Amniotic stem cell (primary cell): Measurements from ENCODE around the gene GRID1.

Experiments used
- DNase-seq: peaks from one replicate; lab custom pipeline; 2025; lab: John Stamatoyannopoulos, UW

GRID1 gene

DNA sequence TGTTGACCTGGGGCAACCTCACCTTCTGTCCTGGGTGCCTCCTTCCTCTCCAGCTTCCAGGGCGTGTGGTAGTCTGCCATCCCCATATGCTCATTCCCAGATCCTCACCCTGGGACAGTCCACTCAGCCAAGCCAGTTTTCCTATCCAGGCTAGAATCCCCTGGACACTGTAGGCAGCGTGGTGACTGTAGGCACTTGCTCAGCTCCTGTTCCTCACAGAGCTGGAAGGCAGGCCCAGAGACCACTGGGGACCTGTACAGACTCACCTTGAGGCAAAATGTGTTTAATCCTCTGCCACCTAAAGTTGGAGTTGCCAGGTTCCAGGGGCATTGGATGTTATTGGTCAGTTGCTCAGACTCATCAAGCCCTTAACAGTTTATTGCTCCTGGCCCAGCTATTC is 2.4 kb upstream of the GRID1 start:
- DNase-seq = no peak

DNA sequence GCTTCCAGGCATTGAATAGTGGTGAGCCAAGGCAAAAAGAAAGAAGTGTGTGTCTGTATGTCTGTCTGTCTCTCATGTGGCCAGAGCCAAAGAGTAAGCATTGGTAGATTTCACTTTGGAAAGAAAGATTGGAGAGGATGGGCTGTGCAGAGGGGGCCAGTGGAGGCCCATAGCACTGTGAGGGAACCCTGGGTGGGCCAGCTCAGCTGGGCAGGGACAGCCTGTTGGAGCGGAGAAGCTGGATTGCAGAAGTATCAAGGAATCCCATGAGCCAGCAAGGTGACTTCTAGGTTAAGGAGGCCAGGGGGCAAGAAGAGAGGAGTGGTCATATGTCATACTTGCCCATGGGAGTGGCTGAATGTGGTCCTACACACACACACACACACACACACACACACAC is 1.5 kb upstream of the GRID1 start:
- no peak for DNase-seq

DNA sequence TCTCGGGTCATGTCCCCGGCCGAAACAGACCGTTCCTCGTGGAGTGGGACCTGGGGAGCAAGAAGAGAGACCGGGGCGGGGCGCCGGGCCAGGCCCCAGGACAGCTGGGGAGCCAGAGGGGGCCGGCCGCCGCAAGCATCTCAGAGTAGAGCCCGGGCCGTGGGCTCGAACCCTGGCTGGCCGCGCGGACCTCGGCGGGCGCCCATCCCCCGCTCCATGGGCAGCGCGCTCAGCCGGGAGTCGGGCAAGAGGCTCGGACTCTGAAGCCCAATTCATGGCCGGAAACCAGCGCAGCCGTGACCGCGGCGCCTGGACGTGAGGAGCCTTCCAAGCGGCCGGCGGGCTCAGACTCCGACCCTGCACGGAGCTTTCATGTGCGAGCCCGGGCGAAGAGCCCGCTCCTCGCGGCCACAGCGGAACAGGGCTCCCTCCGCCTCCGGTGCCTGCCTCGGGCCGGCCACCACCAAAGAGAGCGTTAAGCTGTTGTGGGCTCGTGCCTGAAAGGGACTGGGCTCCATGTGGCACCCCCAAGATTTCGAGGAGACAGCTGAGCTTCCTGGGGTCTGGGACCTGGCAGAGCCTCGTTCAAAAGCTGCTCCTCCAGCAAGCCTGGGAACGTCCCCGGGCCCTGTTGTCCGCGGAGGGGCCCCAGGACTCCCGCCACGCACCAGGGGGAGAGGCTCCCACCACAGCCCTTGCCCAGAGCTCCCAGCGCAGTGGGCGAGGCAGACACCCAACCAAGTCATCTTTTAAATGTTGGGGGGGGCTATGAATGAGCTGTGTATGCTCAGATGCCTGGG is 757 bp upstream of the GRID1 start:
- DNase-seq = no peak

DNA sequence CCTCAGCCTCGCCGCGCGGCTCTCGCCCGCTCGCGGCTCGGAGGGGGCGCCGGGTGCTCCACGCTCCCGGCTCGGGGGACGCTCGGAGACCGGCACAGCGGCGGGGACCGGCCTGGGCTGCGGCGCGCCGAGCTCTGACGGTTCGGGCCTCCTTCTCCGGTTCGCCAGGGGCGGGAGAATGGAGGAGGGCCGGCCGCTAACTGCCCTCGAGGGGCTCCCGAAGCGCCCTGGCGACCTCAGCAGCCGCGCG is 232 bp upstream of the GRID1 start:
- no peak for DNase-seq

DNA sequence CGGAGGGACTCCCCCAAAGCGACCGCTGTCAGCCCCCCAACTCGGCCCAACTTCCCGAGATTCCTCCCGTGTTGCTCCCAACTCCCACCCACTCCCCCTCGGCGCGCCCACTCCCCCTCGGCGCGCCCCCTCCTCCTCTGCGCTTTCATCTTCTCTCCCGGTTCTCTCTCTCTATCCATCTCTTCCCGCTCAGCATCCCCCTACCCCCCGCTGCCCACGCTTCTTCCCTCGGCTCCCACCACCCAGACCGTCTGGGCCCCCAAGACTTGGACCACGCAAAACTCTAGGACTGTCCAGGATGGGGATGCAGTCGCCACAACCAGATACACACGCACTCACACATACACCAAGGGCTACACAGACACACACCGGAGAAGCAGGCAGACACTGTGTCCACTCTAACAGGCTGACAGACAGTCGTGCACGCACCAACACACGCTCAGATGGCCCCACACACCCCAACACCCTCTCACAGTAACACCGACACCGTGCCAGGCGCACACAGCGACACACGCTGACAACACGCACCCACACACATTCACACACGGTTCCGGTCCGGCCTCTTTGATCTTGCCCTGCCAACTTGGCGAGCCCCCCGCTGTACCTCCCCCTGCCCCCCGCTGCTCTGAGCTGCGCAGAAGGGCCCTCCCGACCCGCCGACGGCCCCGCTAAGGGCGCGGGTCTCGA is 1.1 kb downstream of the GRID1 start:
- DNase-seq = no peak

DNA sequence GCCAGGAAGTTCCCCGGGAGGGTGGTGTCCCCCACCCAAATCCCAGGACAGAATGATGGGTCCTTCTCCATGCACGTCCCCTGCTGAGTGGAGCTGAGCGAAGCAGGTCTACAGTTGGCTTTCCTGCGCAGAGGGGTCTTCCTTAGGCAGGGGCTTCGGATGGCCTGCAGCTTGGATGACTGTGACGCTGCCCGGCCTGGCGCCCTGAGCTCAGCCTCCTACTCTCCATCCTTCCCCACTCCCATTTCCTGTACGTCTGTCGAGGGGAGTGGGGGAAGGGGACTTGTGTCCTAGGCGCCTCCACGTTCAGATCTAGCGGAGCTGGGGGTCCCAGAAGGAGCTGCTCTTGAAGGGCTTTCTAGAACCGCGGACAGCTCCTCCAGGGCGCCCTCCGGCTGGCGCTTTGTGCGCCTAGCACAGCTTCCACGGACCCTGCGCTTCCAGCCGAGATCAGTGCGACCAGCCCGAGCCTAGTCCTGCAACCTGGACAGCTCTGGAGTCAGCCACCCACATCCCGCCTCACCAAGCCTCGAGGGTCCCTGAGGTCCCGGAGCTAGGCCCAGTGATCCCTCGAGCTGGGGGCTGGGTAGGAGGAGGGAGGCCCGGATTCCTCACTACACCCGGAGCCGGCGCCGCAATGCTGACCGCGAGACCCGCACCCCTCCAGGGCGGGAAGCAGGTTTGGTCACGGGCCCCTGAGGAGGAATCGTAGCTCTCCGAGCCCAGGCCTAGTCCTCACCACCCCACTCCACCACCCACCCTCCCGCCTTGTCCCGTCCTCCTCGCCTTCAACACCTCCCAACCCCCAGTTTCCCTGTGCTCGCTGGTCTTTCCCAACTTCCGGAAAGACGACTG is 1.9 kb downstream of the GRID1 start:
- DNase-seq = no peak

DNA sequence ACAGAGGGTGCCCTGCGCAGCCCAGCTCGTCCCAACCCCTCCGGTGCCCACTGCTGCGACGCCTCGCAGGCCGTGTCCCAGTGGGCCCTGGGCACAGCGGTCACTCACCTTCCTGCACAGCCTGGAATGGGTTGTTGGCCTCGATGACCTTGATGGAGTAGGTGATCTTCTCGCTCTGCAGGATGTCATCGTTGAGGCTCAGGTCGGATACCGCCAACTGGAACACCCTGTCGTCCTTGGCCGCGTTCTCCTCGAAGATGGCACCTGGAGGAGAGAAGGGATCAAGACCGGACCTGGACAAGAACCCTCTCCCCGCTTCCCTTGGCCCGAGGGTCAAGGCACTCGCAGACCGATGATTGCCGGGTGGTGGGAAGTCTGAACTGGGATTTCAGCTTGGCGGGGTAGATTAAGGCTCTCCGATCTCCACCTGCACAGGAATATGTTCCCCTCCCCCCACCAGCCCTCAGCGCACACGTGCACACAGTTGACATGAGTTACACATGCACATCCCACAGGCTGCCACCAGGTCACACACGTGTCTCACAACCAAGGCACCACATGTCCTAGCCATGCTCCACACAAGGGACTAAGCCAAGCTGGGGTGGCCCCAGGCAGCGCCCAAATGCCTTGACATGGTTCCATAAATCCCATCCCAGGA is 2.6 kb downstream of the GRID1 start:
- DNase-seq = no peak

DNA sequence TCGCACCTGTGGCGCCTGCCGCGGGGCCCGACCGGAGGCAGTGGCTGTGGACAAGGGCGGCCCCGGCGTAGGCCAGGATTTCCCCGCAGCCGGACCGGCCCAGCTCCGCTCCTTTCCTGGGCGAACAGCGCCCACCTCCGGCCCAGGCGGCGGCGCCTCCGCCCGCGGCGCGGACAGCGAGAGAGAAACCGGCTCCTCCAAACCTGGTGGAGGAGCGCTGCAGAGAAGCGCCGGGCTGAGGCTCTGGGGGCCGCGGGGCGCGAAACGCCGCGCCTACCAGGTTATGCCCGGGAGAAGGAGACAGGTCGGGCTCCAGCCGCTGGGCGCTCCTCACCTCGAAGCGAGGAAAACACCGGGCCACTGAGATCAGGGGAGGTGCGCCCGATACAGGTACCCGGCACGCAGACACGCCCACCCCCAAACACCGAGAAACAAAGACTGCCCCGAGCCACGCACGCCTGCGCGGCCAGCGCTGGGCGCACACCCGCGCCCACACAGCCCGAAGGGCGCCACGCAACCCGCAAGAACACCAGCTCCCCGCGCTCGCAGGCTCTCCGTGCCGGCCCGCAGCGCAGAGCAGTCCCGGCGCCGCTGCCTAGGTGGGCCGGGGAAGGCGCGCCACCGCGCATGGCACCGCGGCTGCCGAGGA is 3.3 kb downstream of the GRID1 start:
- DNase-seq = no peak

DNA sequence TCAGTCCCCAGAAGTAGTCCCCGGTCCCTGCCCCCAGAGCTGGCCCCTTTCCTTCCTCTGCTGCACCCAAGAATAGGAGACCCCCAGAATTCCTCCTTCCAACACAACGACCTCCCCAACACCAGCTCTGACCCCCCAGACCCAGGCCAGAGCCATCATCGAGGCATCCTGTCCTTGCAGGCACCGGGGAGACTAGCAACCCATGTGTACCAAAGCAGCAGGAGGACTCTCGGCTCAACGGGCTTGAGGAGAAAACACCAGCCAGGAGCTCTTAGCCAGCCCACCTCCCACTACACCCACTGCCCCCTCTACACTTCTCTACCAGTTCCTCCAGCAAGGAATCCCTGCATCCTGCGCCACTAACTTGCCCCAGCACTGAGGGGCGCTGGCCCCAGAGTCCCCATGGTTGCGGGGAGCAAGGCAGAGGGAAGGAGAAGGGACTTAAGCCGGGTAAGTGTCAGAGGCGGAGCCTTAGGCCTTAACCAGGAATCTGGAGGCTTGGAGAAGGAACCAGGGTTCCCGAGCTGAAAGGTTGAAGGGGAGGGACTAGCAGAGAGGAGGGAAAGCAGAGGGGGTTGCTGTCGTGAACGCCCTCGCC is 3.9 kb downstream of the GRID1 start:
- no peak for DNase-seq

DNA sequence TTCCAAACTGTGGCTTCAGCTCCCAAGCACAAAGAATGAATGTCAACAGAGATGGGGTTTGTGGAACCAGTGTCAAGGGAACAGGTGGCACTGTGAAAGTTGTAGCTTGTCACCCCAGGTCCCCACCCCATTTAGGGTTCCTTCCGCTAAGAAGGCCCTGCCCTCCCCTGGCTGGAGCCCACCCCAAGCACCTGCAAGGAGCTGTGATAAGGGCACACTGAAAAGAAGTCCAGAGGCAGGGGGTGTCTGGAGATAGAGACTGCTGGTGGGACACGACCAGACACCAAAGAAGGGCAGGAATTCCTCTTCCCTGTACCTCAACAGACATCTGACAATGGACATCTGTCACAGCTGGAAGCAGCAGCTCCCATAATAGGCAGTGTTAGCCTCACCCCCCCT is 4.5 kb downstream of the GRID1 start:
- no peak for DNase-seq

DNA sequence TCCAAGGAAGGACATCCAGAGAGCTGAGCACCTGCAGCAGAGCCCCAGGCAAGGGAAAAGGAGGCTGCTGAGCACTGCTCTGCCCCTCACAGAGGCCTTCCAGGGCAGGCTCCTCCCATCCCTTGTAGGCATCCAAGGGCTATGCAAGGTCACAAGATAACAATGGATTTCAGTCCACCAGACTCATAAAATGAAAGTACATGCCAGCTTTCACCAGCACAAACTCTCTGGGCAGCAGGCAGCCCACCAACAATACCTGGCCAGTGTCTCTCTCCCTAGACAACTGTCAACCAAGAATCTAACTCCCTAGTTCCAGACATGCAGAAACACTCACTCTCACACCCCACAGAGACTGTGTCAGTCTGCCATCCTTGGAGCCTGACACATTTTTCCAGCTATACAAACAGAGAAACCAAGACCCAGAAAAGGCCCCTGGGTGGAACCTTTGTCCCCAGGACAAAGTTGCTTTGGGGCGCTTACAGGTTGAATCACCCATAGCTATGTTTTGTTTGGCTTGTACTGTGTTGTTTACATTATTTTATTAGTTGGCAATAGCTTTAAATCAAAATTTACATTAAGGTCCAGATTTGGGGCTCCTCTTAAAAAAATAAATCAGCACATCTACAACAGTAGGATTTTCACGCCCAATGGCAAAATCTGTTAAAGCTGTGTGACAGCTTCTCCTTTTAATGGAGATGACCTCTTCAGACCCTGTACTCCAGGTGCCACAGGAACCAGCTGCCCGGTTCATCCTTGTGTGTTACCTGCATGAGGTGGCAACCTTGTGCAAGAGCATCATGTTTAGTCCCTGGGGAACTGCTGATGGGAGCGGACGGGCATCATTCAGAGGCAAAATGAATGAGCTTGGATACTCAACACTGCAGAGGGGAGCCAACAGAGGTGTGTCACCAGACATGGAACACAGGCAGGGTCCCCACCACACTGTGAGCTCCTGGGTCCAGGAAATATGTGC is 5.2 kb downstream of the GRID1 start:
- no peak for DNase-seq

DNA sequence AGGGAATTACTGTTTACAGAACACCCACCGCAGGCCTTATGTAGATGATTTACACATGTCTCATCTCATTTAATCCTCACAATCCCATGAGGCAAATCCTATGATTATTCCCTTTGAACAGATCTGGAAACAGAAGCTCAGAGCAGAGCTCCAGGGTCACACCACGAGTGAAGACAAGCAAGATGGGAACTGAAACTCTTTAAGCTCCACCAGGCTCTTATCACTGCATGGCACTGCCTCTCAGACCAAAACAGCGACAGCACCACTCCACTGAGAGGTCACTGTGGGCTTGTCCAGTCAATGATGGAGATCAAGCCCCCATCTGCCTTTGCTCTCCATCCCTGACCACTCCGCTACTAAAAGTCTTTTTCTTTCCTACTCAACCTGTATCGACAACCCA is 5.9 kb downstream of the GRID1 start:
- no peak for DNase-seq

DNA sequence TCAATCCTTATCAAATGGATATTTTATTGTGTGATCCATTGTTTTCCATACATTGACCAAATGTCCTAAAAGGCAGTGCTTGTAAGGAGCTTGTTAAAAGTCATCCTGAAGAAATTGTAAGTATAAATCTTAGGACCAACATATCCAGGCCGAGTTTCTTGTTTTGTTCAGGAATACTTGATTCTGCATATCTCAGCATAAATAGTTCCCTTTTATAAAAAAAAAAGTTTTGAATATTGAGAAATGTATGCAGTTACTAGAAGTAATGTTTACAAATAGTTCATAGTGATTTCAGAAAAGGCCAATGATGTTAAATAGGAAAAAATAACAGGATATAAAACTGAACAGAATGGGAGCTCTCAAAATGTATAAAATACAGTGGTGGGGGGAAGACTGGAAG is 6.6 kb downstream of the GRID1 start:
- DNase-seq = no peak

DNA sequence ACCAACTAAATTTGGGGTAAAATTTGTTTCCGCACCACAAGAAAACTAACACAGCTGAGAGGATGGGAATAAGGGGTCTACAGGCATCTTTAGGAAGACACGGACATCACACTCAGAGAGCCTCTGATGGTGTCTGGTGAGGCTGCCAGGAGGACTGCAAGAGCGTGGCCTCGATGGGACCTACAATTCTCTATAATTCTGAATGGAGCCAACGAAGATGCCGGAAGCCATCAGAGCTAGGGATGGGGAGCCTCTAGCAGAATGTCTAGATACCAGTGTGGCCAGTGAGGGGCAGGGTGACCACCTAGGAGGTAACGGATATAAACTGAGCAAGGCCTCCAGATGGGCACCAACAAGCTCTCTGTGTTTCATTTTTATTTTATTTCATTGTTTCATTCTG is 7.5 kb downstream of the GRID1 start:
- DNase-seq = no peak

DNA sequence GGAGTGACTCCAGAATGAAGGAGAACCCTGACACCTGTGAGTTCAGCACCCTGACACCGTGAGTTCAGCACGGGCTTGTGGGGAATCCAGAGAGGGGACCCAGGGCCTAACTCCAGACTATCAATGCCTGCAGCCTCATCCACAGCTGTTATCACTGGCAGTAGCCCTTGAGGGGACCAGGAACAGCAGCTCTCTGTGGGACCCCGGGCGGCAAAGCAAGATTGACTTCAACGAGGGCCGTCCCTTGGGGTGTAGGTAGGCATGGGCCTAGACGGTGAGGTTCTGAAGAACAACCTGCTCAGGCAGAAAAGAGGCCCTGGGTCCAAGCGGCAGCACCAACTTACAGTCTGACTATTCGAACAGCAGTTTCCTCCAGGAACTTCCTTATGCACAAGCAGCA is 8.9 kb downstream of the GRID1 start:
- DNase-seq = no peak

DNA sequence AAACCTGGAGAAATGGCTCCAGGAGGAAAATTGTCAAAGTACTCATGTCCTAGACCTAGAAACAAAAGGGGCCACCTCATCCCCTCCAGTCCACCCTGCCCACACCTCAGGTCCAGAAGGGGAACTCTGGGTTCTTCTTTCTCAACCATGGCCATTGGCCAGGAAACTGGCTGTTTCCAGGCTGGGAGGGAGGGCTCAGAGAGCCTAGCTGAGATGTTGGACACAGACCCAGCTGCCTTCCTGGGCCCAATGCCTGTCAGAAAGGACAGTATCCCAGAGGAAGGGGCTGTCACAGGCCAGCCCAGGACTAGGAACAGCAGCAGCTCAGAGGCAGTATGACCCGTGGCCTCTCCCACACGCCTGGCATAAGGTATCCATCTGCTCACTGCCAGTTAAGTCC is 9.6 kb downstream of the GRID1 start:
- DNase-seq = no peak

DNA sequence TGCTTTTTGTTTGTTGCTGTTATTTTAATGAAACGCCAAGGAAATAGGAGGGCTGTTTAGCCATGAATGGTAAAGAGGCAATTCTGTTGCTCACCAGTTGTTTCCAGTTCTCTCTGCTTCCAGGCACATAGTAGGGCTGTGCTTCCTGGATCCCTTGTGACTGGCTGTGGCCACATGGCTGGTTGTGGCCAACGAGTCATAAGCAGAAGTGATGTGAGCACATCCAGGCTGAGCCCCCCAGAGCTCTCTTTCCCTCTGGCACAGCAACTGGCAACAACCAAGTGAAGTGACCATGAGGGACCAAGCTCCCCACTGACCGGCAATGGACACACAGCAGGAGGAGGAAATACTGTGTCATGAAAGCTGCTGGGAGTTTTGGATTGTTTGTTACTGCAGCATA is 10.3 kb downstream of the GRID1 start:
- no peak for DNase-seq

DNA sequence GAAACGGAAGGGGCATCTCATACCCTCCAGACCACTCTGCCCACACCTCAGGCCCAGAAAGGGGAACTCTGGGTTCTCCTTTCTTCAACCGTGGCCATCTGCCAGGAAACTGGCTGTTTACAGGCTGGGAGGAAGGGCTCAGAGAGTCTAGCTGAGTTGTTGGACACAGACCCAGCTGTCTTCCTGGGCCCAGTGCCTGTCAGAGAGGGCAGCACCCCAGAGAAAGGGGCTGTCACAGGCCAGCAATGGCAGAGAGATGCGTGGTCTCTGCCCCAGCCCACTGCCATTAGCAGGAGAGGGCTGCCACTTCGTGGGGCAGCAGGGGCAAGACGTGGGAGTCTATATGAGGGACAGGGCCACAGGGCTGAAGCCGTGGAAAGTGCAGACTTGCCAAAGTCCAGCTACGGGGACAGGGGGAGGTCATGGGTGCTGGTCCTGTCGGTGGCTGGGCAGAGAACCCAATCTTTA is 11.0 kb downstream of the GRID1 start:
- DNase-seq = no peak

DNA sequence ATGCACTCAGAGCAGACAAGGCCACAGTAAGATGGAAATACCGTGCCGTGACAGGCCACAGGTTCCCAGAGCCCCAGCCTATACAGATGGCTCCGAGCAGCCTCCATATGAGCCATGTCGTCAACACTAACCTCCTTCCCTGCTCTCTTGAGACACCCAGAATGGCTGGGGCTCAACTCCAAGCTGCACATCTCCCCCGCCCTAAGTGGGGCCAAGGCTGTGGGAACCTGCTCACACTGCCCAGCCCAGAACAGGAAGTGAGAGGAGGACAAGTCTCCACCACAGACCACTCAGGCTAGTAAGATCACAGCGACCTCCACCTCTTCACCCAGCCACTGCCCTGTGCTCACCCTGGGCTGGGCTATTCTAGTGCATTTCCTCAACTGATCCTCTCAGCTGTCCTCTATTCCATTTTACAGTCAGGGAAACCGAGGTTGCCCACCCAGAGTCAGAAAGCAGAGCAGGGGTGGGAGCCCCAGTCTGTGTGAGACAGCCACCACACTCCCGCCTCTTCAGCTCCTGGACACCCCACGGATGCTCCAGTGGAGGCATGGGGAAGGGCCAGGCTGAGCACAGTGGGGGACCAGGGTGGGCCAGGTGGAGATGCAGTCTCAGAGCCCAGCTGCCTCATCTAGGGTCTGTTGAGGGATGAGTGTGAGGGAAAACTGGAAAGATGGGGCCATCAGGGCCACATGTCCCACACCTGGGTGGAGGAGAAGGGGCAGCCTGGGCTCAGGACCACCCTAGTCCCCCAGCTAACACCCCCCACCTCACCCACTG is 11.6 kb downstream of the GRID1 start:
- no peak for DNase-seq
